Liver (tissue), 9 donors: Measurements from ENCODE around the gene CBFA2T2. TPM values are rescaled to one million over a fixed set of nuclear protein-coding genes. Genes with fewer than 3 reads are reported as not detected.
A peak's percentile ranks its signal among the peaks of the same experiment; 100 is the strongest.

Source experiments
- DNase-seq: peaks from one replicate; pipeline ENCODE4 v3.0.0-alpha.2; 2017; ENCODE audit warnings: low spot score
- H3K27ac ChIP-seq, 2 donors: one replicate each; pipeline ENCODE4 v1.7.0; 2013; ENCODE audit warnings: inconsistent platforms in 2 of 2, low read length in 2 of 2, control low read depth in 1 of 2, low read depth in 1 of 2, mild to moderate bottlenecking in 1 of 2
- H3K27me3 ChIP-seq, 4 donors: one replicate each; pipeline versions ENCODE4 v1.6.1 to v1.7.0; 2013; ENCODE audit warnings: low read length in 3 of 4, inconsistent platforms in 1 of 4, mild to moderate bottlenecking in 1 of 4, moderate library complexity in 1 of 4; ENCODE audit not compliant: control insufficient read depth in 4 of 4, insufficient read depth in 4 of 4
- H3K36me3 ChIP-seq, 4 donors: one replicate each; pipeline versions ENCODE4 v1.6.1 to v1.7.0; 2013; ENCODE audit warnings: low read length in 3 of 4, mild to moderate bottlenecking in 3 of 4, low read depth in 1 of 4, moderate library complexity in 1 of 4; ENCODE audit not compliant: control insufficient read depth in 4 of 4, insufficient read depth in 3 of 4
- H3K4me1 ChIP-seq, 4 donors: one replicate each; pipeline versions ENCODE4 v1.6.1 to v1.7.0; 2013; ENCODE audit warnings: low read length in 3 of 4, mild to moderate bottlenecking in 3 of 4, moderate library complexity in 1 of 4; ENCODE audit not compliant: control insufficient read depth in 4 of 4, insufficient read depth in 4 of 4
- H3K4me3 ChIP-seq, 3 donors: one replicate each; pipeline versions ENCODE4 v1.6.1 to v1.7.0; 2013; ENCODE audit warnings: low read length in 3 of 3, control low read depth in 1 of 3, low read depth in 1 of 3, mild to moderate bottlenecking in 1 of 3
- H3K9ac ChIP-seq, 2 donors: one replicate each; pipeline ENCODE4 v1.7.0; 2013; ENCODE audit warnings: low read length in 2 of 2, mild to moderate bottlenecking in 2 of 2, moderate library complexity in 2 of 2, control low read depth in 1 of 2, low read depth in 1 of 2
- H3K9me3 ChIP-seq, 4 donors: one replicate each; pipeline versions ENCODE4 v1.6.1 to v1.7.0; 2013; ENCODE audit warnings: low read length in 3 of 4; ENCODE audit not compliant: control insufficient read depth in 4 of 4
- EGR1 ChIP-seq, 2 donors: IDR thresholded peaks; 2 replicates each; pipeline ENCODE4 v1.6.1; 2016 to 2018; ENCODE audit warnings: antibody characterized with exemption in 2 of 2, low read depth in 2 of 2
- FOXA1 ChIP-seq: IDR thresholded peaks from 2 replicates; pipeline ENCODE4 v1.6.1; 2016; ENCODE audit warnings: antibody characterized with exemption
- FOXA2 ChIP-seq: IDR thresholded peaks from 2 replicates; pipeline ENCODE4 v1.6.1; 2016; ENCODE audit warnings: antibody characterized with exemption
- GABPA ChIP-seq, 2 donors: IDR thresholded peaks in 1 of 2; conservative IDR thresholded peaks in 1 of 2; 2 replicates each; pipeline ENCODE4 v1.6.1; 2016; ENCODE audit warnings: antibody characterized with exemption in 2 of 2, mild to moderate bottlenecking in 1 of 2, moderate library complexity in 1 of 2
- HNF4A ChIP-seq, 2 donors: conservative IDR thresholded peaks; 2 replicates each; pipeline ENCODE4 v1.6.1; 2016; ENCODE audit warnings: antibody characterized with exemption in 2 of 2, mild to moderate bottlenecking in 2 of 2
- HNF4G ChIP-seq: IDR thresholded peaks from 2 replicates; pipeline ENCODE4 v1.6.1; 2016; ENCODE audit warnings: antibody characterized with exemption
- NR2F2 ChIP-seq: IDR thresholded peaks from 2 replicates; pipeline ENCODE4 v1.6.1; 2016; ENCODE audit warnings: antibody characterized with exemption
- SP1 ChIP-seq: IDR thresholded peaks from 2 replicates; pipeline ENCODE4 v1.6.1; 2018; ENCODE audit warnings: antibody characterized with exemption, mild to moderate bottlenecking
- TAF1 ChIP-seq: conservative IDR thresholded peaks from 2 replicates; pipeline ENCODE4 v1.6.1; 2016; ENCODE audit warnings: antibody characterized with exemption, mild to moderate bottlenecking
- YY1 ChIP-seq: IDR thresholded peaks from 2 replicates; pipeline ENCODE4 v1.6.1; 2016; ENCODE audit warnings: antibody characterized with exemption, mild to moderate bottlenecking
- WGBS: extraction: QIAGEN DNeasy Blood & Tissue Kit; methylation state at CpG from one replicate; pipeline ENCODE4 v1.1.7; 2013; 5-methylcytosine and 5-hydroxymethylcytosine counted together
- polyA plus RNA-seq, 2 donors: library from polyadenylated mRNA; stranded (reverse) in 1 of 2; unstranded in 1 of 2; fragments of 200-250 nt in 1 of 2; fragments of >200 nt in 1 of 2; fragmentation: Nextera tagmentation in 1 of 2; extraction: Ambion mirVana in 1 of 2; gene quantifications; one replicate each; pipeline versions ENCODE4 v1.2.1 to v1.2.3, GENCODE V29; 2013 to 2015
- total RNA-seq, 2 donors: library from RNA; depleted of rRNA; stranded (reverse); fragments of >200 nt; gene quantifications; one replicate each; pipeline ENCODE4 v1.2.3, GENCODE V29; 2014
- TF ChIP-seq, protein P1 (sequence below): IDR thresholded peaks from 2 replicates; pipeline ENCODE4 v1.6.1; 2016; ENCODE audit warnings: antibody characterized with exemption
- TF ChIP-seq, protein P2 (sequence below): IDR thresholded peaks from 2 replicates; pipeline ENCODE4 v1.6.1; 2016; ENCODE audit warnings: antibody characterized with exemption
- TF ChIP-seq, protein P3 (sequence below): IDR thresholded peaks from 2 replicates; pipeline ENCODE4 v1.6.1; 2016; ENCODE audit warnings: antibody characterized with exemption
- TF ChIP-seq, protein P4 (sequence below): fragments of 150-350 bp; IDR thresholded peaks from 2 replicates; pipeline ENCODE4 v1.5.1; 2017; ENCODE audit warnings: improper control_type of control experiment, low read depth, low read length; ENCODE audit not compliant: missing input control
- TF ChIP-seq, protein P5 (sequence below): IDR thresholded peaks from 2 replicates; pipeline ENCODE4 v1.6.1; 2016; ENCODE audit warnings: antibody characterized with exemption, mild to moderate bottlenecking
- donor health status: healthy.
- donor health status: healthy.
- donor health status: healthy.
- donor health status: healthy.
- donor health status: healthy.

Gene CBFA2T2
- total and polyA plus RNA-seq, 4 donors = 2.0 to 5.5 (median 5.3) TPM

DNA sequence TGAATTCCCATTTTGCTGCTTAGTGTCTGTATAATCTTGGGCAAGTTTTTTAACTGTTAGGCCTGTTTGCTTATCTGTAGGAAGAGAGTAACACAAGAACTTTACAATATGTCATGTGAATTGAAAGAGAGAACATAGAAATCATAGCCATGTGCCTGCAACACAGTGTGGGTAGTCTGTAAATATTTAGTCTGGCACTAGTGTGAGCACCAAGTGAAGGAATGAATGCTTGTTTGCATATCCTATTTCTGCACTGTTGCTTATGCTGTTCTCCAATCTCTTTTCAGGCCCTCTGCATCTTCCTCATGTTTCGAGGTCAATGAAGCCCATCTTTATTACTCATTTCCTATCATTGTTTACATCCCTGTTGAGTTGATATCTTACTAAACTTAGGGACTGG is 49.2 kb downstream of the CBFA2T2 start (continued):
- TF ChIP-seq EGR1 (IDR thresholded peaks at IDR 0.05; ENCODE audit: low read depth in 2 of 2) (no peak), GABPA (IDR thresholded peaks at IDR 0.05 in 1 of 2, conservative IDR thresholded peaks at IDR 0.05 in 1 of 2) (no peak)
- TF ChIP-seq, protein P1, sequence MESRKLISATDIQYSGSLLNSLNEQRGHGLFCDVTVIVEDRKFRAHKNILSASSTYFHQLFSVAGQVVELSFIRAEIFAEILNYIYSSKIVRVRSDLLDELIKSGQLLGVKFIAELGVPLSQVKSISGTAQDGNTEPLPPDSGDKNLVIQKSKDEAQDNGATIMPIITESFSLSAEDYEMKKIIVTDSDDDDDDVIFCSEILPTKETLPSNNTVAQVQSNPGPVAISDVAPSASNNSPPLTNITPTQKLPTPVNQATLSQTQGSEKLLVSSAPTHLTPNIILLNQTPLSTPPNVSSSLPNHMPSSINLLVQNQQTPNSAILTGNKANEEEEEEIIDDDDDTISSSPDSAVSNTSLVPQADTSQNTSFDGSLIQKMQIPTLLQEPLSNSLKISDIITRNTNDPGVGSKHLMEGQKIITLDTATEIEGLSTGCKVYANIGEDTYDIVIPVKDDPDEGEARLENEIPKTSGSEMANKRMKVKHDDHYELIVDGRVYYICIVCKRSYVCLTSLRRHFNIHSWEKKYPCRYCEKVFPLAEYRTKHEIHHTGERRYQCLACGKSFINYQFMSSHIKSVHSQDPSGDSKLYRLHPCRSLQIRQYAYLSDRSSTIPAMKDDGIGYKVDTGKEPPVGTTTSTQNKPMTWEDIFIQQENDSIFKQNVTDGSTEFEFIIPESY = peak; percentile 20
- TF ChIP-seq, protein P2, sequence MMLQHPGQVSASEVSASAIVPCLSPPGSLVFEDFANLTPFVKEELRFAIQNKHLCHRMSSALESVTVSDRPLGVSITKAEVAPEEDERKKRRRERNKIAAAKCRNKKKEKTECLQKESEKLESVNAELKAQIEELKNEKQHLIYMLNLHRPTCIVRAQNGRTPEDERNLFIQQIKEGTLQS = no peak

DNA sequence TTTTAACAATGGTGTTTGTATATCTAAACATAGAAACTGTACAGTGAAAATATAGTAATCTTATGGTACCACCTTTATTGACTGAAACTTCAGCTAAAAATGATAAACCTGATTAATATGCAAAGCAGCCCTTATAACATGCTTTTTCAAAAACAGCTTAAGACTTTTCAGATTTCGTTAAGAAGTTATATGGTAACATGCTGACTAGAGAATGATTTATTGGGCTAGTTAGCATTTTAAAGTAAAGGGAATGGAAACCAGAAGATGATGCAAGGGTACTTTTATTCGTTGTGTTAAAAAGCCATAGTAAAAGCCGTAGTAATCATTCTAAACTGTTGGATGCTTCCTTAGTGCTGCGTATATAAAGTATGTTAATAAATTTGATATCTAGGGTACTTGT is 50.5 kb downstream of the CBFA2T2 start:
- H3K4me3 ChIP-seq = no peak overlapping the region
- 90% methylated on average over 4 of the region's 4 CpGs for WGBS
- H3K27me3 ChIP-seq = no peaks in the 10 kb centered on the region
- no peak overlapping the region for H3K9ac ChIP-seq
- H3K27ac ChIP-seq = no peak overlapping the region
- DNase-seq = no peak
- H3K4me1 ChIP-seq = peaks cover 1 to 26% (median 16%) of the 10 kb centered on the region in 4 donors
- no peaks in the 10 kb centered on the region for H3K9me3 ChIP-seq
- TF ChIP-seq, protein P3, sequence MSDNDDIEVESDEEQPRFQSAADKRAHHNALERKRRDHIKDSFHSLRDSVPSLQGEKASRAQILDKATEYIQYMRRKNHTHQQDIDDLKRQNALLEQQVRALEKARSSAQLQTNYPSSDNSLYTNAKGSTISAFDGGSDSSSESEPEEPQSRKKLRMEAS = no peak
- TF ChIP-seq NR2F2 (no peak), TAF1 (no peak), FOXA2 (no peak), SP1 (no peak), GABPA (IDR thresholded peaks at IDR 0.05 in 1 of 2, conservative IDR thresholded peaks at IDR 0.05 in 1 of 2) (no peak), HNF4G (no peak), FOXA1 (no peak), HNF4A (conservative IDR thresholded peaks at IDR 0.05) (no peak), YY1 (no peak)
- TF ChIP-seq, protein P4, sequence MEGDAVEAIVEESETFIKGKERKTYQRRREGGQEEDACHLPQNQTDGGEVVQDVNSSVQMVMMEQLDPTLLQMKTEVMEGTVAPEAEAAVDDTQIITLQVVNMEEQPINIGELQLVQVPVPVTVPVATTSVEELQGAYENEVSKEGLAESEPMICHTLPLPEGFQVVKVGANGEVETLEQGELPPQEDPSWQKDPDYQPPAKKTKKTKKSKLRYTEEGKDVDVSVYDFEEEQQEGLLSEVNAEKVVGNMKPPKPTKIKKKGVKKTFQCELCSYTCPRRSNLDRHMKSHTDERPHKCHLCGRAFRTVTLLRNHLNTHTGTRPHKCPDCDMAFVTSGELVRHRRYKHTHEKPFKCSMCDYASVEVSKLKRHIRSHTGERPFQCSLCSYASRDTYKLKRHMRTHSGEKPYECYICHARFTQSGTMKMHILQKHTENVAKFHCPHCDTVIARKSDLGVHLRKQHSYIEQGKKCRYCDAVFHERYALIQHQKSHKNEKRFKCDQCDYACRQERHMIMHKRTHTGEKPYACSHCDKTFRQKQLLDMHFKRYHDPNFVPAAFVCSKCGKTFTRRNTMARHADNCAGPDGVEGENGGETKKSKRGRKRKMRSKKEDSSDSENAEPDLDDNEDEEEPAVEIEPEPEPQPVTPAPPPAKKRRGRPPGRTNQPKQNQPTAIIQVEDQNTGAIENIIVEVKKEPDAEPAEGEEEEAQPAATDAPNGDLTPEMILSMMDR = no peak
- TF ChIP-seq, protein P2 = no peak
- TF ChIP-seq, protein P5, sequence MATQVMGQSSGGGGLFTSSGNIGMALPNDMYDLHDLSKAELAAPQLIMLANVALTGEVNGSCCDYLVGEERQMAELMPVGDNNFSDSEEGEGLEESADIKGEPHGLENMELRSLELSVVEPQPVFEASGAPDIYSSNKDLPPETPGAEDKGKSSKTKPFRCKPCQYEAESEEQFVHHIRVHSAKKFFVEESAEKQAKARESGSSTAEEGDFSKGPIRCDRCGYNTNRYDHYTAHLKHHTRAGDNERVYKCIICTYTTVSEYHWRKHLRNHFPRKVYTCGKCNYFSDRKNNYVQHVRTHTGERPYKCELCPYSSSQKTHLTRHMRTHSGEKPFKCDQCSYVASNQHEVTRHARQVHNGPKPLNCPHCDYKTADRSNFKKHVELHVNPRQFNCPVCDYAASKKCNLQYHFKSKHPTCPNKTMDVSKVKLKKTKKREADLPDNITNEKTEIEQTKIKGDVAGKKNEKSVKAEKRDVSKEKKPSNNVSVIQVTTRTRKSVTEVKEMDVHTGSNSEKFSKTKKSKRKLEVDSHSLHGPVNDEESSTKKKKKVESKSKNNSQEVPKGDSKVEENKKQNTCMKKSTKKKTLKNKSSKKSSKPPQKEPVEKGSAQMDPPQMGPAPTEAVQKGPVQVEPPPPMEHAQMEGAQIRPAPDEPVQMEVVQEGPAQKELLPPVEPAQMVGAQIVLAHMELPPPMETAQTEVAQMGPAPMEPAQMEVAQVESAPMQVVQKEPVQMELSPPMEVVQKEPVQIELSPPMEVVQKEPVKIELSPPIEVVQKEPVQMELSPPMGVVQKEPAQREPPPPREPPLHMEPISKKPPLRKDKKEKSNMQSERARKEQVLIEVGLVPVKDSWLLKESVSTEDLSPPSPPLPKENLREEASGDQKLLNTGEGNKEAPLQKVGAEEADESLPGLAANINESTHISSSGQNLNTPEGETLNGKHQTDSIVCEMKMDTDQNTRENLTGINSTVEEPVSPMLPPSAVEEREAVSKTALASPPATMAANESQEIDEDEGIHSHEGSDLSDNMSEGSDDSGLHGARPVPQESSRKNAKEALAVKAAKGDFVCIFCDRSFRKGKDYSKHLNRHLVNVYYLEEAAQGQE = no peak
- peaks cover 0 to 1% (median 0%) of the 10 kb centered on the region in 4 donors for H3K36me3 ChIP-seq
